ENCODE data around the gene MCF2L. TPM values are rescaled to one million over a fixed set of nuclear protein-coding genes. Genes with fewer than 3 reads are reported as not detected.

The MCF2L gene
- total RNA-seq, 2 donors from 2014 or later, result 28.6 to 33.1 TPM

DNA sequence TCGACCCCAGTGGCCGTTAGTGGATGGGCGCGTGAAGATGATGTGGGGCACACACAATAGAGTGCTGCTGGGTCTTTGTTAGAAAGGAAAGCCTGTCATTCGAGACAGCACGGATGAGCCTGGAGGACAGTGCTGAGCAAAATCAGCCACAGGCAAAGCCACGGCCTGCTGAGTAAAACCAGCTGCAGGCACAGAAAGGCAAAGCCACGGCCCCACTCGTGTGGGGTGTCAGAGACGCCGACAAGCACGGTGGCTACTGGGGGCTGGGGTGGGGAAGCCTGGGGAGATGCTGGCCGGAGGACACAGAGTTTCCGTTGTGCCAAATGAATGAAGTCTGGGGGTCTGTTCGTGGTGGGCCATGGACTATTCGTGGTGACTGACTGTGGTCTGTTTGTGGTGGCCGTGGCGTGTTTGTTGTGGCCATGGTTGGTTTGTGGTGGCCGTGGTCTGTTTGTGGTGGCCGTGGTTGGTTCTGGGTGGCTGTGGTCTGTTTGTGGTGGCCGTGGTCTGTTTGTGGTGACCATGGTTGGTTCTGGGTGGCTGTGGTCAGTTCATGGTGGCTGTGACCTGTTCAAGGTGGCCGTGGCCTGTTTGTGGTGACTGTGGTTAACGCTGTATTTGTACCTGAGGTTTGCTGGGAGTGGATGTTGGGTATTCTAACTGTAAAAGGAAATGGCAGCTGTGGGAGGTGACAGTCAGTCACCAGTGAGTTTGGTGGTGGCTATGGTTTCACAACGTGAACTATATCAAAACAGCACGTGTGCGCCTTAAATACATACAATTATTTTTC, 36.3 kb downstream of the MCF2L start:
- intact Hi-C loops (cut with DNase I), result no loop called here

DNA sequence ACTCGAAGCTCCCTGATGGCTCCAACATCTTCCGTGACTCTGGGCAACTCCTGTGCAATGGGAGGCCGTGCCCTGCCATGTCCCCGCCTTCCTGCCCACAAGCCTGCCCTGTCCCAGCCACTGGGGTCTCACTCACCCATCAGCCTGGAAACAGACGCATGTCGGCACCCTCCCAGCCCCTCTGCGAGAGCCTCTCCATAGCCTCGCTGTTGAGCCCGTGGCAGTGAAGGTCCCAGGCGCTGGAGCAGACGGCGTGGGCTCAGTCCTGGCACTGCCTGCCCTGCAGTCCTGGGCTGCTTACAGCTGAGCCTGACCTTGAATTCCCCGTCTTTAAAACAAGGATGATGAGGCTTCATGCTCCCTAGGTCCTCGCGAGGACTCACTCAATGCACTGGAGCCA, 37.0 kb downstream of the MCF2L start:
- no peak for DNase-seq (ENCODE audit: low spot score)
- intact Hi-C loops (cut with DNase I), result no loop called here

More for the DNA sequence above, 36.3 kb downstream of the MCF2L start:
- DNase-seq (ENCODE audit: low spot score), result no peak

DNA sequence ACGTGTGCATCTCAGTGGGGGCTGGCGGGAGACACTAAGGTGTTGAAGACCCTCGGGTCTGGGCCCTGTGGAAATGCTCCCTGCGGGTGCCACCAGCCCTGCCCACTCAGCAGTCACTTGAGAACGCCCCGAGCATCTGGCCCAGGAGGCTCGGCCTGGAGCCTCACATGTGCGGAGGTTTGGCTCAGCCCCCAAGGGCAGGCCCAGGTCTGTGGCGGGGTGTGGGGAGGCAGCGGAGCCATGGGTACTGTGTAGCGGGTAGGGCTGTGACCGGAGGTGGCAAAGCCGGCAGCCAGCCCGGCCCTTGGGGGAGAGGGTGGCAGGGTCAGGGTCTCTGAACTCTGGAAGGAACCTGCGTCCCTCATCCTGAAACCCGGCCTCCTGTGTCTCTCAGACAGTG, 37.6 kb downstream of the MCF2L start:
- no peak for DNase-seq (ENCODE audit: low spot score)
- intact Hi-C loops (cut with DNase I), result no loop called here

DNA sequence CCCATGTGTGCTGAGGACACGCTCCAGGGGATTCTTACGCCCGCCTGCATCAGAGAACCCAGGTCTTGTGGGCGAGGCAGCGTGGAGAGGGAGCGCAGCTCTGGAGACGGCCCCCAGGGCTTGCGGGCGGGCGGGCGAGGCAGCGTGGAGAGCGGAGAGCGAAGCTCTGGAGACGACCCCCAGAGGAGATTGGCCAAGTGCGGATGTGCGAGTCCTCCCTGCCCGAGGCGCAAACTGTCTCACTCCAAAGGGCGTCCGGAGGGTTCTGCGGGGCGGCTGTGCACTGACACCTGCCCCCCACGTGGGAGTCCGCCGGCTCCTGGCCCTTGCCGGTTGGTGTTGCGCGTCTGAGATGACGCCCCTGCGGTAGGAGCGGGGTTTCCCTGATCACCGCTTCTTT, 39.8 kb downstream of the MCF2L start:
- DNase-seq (ENCODE audit: low spot score), result no peak
- intact Hi-C loops (cut with DNase I), result no loop called here

DNA sequence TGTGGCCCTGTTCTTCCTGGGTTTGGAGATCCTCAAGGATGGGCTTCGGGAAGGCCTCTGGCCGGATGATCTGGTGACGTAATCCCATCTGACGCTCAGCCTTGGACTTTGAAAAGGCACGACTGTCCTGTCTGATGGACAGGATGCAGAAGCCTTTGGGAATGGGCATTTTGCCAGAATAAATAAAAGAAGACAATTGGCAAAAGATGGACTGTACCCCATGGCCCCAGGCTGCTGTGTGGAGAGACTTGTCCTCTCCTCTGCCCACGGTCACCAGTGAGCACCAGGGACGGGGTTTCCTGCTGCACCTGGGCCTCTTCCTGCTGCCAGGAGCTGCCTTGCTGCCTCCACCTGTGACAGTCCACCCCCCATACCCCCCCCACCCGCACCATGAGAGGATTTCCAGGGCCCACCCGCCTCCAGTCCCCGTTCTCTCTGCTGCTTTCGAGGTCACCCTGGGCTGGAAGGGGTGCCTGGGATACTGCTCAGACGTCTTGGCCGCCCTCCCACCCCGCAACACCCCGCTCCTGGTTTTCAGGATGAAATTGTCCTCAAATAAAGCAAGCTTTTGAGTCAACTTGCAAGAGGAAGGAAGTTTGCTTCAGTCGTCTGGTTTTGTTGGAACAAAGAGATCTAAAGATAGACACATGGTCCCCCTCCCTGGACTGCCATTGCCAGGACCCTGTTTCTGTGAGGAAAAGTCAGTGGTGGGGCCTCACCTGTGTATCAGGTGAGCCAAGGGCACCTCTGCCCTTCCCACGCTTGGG, 40.9 kb downstream of the MCF2L start:
- no peak for DNase-seq (ENCODE audit: low spot score)
- intact Hi-C loops (cut with DNase I), result no loop called here

DNA sequence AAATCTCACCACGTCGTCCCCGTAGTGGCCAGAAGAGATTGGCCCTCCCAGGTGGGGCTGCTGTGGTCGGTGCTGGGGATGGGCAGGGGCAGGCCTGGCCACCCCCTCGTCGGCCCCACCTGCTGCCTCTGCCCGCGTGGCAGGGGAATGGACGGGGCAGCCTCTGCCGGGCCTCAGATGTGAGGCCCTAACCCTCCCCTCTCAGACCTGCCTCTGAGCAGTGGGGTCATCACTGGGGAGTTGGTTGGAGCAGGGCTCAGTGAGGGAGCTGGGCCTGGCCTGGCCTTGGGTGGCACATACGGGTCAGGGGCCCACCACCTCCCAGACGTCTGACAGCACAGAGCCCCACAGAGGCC, 41.5 kb downstream of the MCF2L start:
- no peak for DNase-seq (ENCODE audit: low spot score)
- intact Hi-C loops (cut with DNase I), result no loop called here

DNA sequence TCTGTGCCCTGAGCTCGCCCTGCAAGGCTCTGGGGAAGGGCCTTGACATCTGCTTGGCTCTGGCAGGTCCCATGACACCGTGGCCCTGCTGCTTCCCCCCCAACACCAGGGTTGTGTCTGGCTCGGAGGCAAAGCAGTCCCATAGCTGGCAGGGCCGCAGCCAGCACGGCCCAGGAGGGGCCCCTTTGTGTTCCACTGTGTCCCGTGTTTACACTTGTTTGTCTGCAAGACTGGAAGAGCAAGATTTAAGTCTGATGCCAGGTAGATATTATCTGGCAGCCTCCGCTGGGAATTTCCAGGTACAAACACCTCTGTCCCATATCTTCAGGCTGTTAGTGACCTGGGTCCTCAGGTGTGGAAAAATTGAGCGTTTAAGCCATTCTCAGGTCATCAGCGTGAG, 44.3 kb downstream of the MCF2L start:
- intact Hi-C loops (cut with DNase I), result no loop called here
- DNase-seq (ENCODE audit: low spot score), result no peak

DNA sequence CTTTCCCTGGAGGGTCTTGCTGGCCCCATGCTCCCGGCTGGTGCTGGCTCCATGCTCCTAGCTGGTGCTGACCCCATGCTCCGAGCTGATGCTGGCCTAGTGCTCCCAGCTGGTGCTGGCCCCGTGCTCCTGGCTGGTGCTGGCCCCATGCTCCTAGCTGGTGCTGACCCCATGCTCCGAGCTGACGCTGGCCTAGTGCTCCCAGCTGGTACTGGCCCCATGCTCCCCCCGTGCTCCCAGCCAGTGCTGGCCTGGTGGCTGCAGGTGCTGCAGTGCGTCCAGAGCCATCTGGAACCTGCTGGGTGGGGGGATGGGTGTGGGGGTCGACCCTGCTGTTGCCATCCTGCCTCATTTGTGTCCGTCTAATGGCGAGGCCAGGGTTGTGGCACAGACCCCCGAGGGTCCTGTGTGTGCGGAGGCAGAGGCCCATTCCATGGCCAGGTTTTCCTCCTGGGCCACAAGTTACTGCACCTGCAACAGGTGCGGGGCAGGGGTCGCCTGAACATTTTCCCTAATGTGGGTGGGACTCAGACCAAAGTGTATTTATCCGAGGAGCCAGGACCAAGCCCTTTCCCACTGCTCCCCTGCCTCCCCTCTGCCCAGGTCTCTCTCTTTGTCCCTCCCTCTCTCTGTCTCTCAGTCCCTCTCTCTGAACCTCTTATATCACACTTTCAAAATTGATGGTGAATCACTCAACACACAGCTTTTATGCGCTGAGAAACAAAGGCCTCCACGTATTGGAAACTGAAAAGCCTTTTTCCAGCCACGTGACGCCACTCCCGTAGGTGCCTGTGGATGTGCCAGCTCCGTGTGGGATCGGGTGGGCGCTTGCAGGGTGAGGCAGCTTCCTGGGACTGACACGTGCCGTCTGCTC, 45.1 kb downstream of the MCF2L start:
- no peak for DNase-seq (ENCODE audit: low spot score)
- intact Hi-C loops (cut with DNase I), result no loop called here

DNA sequence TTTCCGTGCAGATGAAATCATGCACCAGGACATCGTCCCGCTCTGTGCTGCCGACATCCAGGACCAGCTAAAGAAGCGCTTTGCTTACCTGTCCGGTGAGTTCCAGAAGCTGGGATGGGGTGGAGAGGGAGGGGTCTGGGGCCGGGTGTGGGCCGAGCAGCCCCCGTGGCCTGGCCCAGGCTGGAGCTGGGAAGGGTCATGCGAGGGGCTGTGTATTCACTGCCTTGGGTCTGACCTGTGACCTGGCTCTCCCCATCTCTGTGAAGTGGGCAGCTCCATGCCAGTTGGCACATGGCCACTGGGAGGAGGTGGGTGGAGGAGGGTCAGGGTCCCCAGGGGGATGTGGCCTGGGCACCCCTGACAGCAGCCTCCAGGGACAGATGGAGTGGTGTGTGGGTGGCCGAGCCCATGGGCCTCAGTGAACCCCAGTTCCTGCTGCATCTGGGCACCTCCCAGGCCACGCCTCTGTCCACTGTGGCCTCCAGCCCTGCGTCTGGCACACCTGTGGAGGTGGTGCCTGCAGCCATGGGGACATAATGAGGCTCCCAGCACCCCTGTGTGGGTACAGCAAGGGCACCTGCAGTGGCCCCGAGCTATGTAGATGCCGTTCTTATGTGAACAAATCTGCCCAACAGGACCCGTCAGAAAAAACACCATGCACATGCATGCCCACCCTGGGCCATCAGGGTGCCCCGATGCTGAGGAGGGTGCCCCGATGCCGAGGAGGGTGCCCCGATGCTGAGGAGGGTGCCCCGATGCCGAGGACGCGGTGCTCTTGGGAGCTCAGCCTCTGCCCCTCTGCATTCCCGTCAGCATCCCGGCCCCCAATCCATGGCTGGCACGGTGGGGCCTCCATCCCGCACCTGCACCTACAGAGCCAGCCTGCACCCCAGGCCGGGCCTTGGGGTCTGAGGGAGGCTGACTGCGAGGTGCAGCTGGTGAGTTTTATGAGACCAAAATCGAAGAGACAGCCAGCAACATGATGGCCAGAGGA, 46.0 kb downstream of the MCF2L start:
- intact Hi-C loops (cut with DNase I), result no loop called here
- DNase-seq (ENCODE audit: low spot score), result no peak

DNA sequence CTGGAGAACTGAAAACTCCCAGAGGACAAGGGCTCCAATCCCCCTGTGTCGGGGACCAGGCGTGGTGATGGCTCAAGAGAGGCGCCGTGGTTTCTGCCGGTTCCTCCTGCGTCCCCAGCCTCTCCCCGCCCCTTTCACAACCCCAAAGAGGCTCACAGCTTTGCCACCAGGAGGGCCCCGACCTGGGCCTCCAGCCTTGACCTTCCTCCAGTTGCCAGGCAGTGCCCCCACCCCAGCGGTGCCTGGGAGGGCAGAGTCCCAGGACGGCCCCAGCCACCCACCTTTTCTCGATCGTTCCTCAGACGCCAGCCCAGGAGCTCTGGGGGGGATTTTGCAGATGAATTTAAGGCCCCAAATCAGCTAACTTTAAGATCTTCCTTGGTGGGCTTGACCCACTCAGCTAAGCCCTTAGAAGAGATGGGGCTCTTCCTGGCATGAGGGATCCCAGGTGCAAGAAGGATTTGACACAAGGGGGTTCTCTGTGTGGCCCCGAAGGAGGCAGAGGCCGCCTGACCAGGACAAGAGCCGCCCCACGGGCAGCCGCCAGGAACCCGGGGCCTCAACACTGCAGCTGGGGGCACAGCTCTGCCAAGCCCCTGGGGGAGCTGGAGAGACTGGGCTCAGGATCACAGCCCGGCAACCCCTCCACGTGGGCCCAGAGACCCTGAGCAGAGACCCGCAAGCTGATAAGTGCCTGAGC, 47.0 kb downstream of the MCF2L start:
- DNase-seq (ENCODE audit: low spot score), result no peak
- intact Hi-C loops (cut with DNase I), result no loop called here

DNA sequence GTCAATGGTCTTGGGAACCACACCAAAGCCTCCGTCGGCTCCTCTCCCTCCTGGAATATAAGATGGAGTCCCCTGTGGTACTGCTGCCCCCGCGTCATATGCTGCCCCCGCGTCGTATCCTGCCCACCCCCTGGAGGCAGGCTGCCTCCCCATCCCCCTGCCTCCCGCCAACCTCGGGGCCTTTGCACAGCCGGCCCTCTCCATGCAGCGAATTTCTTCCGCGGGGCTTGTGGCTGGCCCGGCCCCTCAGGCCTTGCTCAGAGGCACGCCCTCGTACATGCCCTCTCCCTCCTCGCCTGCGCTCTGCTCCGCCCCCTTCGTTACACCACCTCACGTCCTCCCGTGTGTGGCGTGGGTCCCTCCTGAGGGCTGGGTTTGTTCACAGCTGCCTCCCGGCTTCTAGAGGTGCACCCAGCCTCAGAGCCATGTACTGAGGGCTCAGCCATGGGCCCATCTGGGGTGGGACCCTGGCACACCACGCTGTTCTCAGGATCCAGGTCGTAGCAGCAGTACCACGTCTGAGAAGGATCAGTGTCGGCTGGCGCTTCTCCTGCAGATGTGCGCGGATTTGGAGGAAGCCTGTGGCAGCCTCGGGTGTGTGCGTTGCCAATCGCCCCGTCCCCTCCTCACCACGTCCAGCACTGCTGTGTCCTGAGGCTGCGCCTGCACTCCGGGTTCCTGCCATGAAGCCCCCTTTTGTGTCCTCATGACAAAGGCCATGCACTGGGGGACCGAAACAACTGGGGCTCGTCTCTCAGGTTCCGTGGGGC, 47.7 kb downstream of the MCF2L start:
- no peak for DNase-seq (ENCODE audit: low spot score)
- intact Hi-C loops (cut with DNase I), result no loop called here

DNA sequence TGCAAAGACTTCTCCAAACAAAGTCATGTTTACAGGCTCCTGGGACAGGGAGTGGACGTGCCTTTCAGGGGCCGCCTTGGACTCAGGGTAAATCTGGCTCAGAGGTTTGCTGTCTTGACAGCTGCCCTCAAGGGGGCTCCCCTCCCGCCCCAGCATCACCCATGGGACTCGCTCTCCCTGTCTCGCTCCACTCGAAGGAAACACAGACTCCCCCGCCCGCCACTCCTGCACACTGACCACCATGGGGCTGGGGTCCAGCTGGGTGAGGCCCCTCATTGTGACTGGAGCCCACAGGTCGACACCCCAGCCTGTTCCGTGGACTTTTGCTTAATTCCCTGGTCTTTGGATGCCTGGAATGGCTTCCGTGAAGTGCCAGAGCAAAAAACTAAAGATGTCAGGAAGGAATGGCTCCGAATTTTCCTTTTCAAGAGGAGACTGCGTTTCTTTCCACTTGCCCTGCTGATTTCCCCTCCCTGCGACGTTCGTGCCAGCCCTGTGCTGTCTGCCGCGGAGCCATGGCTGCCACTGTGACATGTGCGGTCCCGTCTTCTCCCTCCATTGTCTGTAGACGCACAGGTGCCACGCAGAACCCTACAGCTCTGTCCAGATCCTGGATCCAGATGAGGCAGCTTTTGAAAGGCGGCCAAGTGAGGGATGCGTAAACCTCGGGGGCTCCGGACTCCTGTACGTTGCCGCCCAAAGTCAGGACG, 48.6 kb downstream of the MCF2L start:
- intact Hi-C loops (cut with DNase I), result no loop called here
- DNase-seq (ENCODE audit: low spot score), result no peak

DNA sequence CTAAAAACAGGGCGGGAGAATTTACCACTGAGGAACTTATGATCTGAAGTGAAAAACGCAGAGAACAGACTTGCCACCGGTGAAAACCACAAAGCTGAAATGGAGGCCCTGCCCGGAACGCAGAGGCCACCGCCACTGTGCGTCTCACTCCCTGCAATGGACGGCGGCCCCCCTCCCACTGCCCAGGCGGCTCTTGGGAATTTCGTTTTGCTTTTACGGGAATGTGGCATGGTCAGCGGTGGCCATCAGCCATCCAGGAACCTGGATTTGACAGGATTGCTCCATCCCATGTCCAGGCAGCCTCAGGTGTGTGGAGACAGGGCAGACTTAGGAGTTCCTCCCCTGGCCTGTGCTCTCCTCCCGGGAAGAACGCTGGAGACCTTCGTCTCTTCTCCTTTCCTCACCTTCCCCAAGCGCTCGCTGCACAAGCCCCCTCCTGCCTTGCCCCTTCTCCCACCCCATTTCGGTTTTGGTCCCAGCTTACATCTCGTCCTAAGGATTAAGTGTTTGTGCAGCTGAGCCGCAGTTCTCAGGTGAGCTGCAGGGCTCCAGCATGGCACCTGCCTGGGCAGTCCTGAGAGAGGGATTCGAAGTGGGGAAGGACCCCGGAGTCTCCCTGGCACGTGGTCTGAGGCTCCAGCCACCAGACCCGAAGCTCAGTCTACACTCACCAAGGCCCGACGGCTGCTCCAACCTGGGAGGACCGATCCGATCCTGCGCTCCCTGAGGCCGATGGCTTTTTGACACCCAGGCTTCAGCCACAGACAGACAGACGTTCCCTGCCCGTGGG, 49.9 kb downstream of the MCF2L start:
- intact Hi-C loops (cut with DNase I), result no loop called here
- DNase-seq (ENCODE audit: low spot score), result no peak

DNA sequence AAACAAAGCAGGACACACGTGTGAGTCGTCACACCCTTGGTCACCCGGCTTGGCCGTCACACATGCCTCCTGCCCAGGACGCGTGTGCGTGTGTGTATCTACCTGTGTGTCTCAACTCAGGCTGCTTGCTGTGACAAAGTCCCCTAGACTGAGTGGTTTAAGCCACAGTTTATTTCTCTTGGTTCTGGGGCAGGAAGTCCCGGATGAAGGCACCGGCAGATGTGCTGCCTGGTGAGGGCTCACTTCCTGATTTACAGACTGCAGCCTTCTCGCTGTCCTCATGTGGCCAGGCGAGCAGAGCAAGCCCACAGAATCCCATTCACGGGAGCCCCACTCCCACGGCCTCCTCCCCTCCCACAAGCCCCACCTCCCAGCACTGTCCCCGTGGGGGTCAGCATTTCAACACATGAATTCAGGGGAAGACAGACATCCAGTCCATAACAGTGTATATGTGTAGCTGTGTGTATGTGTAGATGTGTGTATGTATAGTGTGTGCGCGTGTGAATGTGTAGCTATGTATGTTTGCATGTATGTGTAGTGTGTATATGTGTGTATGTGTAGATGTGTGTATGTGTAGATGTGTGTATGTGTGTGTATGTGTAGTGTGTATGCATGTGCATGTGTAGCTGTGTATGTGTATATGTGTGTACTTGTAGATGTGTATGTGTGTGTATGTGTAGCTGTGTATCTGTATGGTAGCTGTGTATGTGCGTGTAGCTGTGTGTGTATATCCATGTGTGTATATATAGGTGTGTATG, 51.5 kb downstream of the MCF2L start:
- intact Hi-C loops (cut with DNase I), result loop anchor here in 1 of 2 donors (10.0 kb wide), 1 partner anchor 76 kb away; no protein-coding TSS in a partner anchor
- DNase-seq (ENCODE audit: low spot score), result no peak

DNA sequence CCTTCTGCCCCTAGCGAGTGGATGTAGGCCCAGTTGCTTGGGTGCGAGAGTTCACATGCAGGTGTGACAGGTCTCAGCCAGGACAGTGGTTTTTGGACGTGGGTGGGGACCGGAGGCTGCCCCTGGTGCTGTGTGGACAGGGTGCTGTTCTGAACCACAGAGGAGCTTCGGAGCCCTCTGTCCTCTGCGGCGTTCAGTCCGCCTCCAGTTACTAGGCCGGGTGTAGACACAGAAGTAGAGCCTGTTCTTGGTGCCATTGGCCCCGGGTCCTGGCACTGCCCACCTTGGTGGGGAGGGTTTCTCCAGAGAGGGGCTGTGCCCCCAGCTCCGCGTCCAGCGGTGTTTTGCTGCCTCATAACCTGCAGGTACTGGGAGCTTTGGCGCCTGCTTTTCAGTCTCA, 52.4 kb downstream of the MCF2L start:
- DNase-seq (ENCODE audit: low spot score), result no peak
- intact Hi-C loops (cut with DNase I), result loop anchor here in 1 of 2 donors (10.0 kb wide), 1 partner anchor 77 kb away; no protein-coding TSS in a partner anchor

Data from posterior vena cava (tissue), 2 donors.